ENCODE data around the gene IRX6.
A peak's percentile ranks its signal among the peaks of the same experiment; 100 is the strongest.

Gene IRX6

GRCh38 chr16:55367866-55368603, 44.0 kb downstream of the IRX6 start:
- no peak for DNase-seq

- DNase-seq = no peak
Measured at GRCh38 chr16:55369151-55369550, 45.1 kb downstream of the IRX6 start.

- DNase-seq = peak; percentile 76
Measured at GRCh38 chr16:55370762-55371482, 46.9 kb downstream of the IRX6 start.

GRCh38 chr16:55372792-55373488, 48.9 kb downstream of the IRX6 start:
- DNase-seq = no peak

- DNase-seq = no peak
Measured at GRCh38 chr16:55373489-55373832, 49.5 kb downstream of the IRX6 start.

GRCh38 chr16:55376045-55376444, 52.0 kb downstream of the IRX6 start:
- no peak for DNase-seq

- no peak for DNase-seq
Measured at GRCh38 chr16:55376567-55377167, 52.7 kb downstream of the IRX6 start.

GRCh38 chr16:55377840-55378239, 53.8 kb downstream of the IRX6 start:
- DNase-seq = no peak

- DNase-seq = no peak
Measured at GRCh38 chr16:55378616-55379015, 54.6 kb downstream of the IRX6 start.

- DNase-seq = no peak
Measured at GRCh38 chr16:55379371-55379770, 55.4 kb downstream of the IRX6 start.

- no peak for DNase-seq
Measured at GRCh38 chr16:55379876-55380390, 55.9 kb downstream of the IRX6 start.

All from hematopoietic multipotent progenitor cell treated with erythropoietin and hydrocortisone succinate and interleukin-3 and kit ligand, for 4 days (in vitro differentiated cells).